Testis (tissue), 3 donors: ENCODE results near the gene KLK14. TPM values are rescaled to one million over a fixed set of nuclear protein-coding genes. Genes with fewer than 3 reads are reported as not detected.

Source experiments
- DNase-seq: peaks from one replicate; pipeline ENCODE4 v3.0.0-alpha.2; 2019
- H3K27ac ChIP-seq, 2 donors: fragments of 200-600 bp; sonication (generic); one replicate each; pipeline ENCODE4 v1.5.1; 2019
- H3K27me3 ChIP-seq: fragments of 200-600 bp; sonication (generic); one replicate; pipeline ENCODE4 v1.5.1; 2019
- H3K36me3 ChIP-seq: fragments of 200-600 bp; sonication (generic); one replicate; pipeline ENCODE4 v1.5.1; 2017; ENCODE audit warnings: low read depth; ENCODE audit errors: missing control alignments
- H3K4me1 ChIP-seq: fragments of 200-600 bp; sonication (generic); one replicate; pipeline ENCODE4 v1.5.1; 2019
- H3K4me3 ChIP-seq, 2 donors: fragments of 200-600 bp; sonication (generic); one replicate each; pipeline ENCODE4 v1.5.1; 2017 to 2019
- H3K9me3 ChIP-seq: fragments of 200-600 bp; sonication (generic); one replicate; pipeline ENCODE4 v1.5.1; 2017
- CTCF ChIP-seq, 3 experiments: fragments of 450-650 bp in 2 of 3; fragments of 200-600 bp in 1 of 3; sonication (generic) in 1 of 3; IDR thresholded peaks; one replicate each; pipeline ENCODE4 v1.5.1; 2016 to 2019; ENCODE audit warnings: antibody characterized with exemption in 3 of 3, mild to moderate bottlenecking in 2 of 3, moderate library complexity in 1 of 3
- POLR2A ChIP-seq: fragments of 450-650 bp; IDR thresholded peaks from one replicate; pipeline ENCODE4 v1.6.1; 2017; ENCODE audit warnings: antibody characterized with exemption, mild to moderate bottlenecking, moderate library complexity
- WGBS, 2 donors: methylation state at CpG; one replicate each; pipeline ENCODE4 v1.1.5; 2018; 5-methylcytosine and 5-hydroxymethylcytosine counted together
- intact Hi-C: fragments of 100-400 bp; cut with DNase I; formaldehyde crosslinking; loops from one replicate; pipeline ENCODE4 v1.15.1; 2023; ENCODE audit warnings: low total_unique reads
- polyA plus RNA-seq: library from polyadenylated mRNA; stranded (reverse); fragments of 350-450 nt; fragmentation: Illumina TruSeq; extraction: RNeasy Lipid Tissue Mini Kit (QIAGEN cat#74804); gene quantifications from one replicate; pipeline ENCODE4 v1.2.3, GENCODE V29; 2014; ENCODE audit warnings: low read depth, low replicate concordance; ENCODE audit not compliant: insufficient read depth
- total RNA-seq, 2 donors: library from RNA; depleted of rRNA; stranded (reverse); fragments of >200 nt; gene quantifications; one replicate each; pipeline ENCODE4 v1.2.3, GENCODE V29; 2016

The KLK14 gene
- total and polyA plus RNA-seq, 3 donors from 2014 or later: 0.63 to 1.4 TPM; not detected in 1

- H3K27me3 ChIP-seq: no peaks in the 10 kb centered on the region
- H3K4me1 ChIP-seq: peaks cover 35% of the 10 kb centered on the region
- WGBS, 2 donors: 65 to 85% methylated on average over 20 to 49 of the region's 49 CpGs
- H3K36me3 ChIP-seq: no peaks in the 10 kb centered on the region
- H3K27ac ChIP-seq: no peak overlapping the region
- peak overlapping the region; percentile 21 to 26 for H3K4me3 ChIP-seq
- no peaks in the 10 kb centered on the region for H3K9me3 ChIP-seq
- intact Hi-C loops: no loop called here
- peak; percentile 60 for DNase-seq
- no peak for TF ChIP-seq POLR2A
- no peak for TF ChIP-seq CTCF (IDR thresholded peaks at IDR 0.05)
Observed at GRCh38 chr19:51103926-51104341, 21.2 kb upstream of the KLK14 start.

- Histone ChIP-seq H3K36me3 (no peaks in the 10 kb centered on the region), H3K9me3 (no peaks in the 10 kb centered on the region), H3K4me3 (no peak overlapping the region), H3K4me1 (peaks cover 33% of the 10 kb centered on the region), H3K27ac (no peak overlapping the region), H3K27me3 (no peaks in the 10 kb centered on the region)
- intact Hi-C loops: no loop called here
- DNase-seq: no peak
- TF ChIP-seq POLR2A (no peak), CTCF (IDR thresholded peaks at IDR 0.05) (no peak)
- 76 to 82% methylated on average over 7 of the region's 7 CpGs for WGBS, 2 donors
Observed at GRCh38 chr19:51102991-51103390, 20.3 kb upstream of the KLK14 start.

DNA sequence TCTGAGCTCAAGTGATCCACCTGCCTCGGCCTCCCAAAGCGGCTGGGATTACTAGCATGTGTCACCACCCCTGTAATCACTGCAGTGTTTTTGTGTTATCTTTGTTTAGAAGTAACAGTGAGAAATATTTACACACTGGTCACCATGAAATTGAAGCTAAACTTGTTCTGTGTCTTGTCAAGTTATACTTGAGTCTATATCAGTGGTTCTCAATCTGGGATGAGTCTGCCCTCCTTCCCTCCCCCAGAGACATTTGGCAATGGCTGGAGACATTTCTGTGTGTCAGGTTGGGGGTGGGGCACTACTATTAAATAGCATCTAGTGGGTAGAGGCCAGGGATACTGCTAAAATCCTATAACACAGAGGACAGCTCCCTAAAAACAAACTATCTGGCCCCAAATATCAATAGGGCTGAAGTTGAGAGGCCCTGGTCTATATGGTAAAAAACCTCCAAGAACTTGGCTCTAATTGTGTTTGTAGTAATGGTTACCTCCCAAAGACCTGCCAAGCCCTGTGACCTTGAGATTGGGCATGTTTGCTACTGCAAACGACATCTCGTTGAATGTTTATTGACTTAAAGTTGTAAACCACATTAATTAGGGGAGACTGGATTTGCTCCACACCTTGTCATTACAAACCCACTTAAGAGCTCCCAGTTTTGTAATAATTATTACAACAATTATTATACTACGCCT, 18.6 kb upstream of the KLK14 start:
- DNase-seq: no peak
- no peak for TF ChIP-seq CTCF (IDR thresholded peaks at IDR 0.05)
- H3K27me3 ChIP-seq: no peaks in the 10 kb centered on the region
- peak overlapping the region in 1 of 2 donors; percentile 36 for H3K27ac ChIP-seq
- H3K9me3 ChIP-seq: no peaks in the 10 kb centered on the region
- intact Hi-C loops: no loop called here
- no peak overlapping the region for H3K4me3 ChIP-seq
- 51 to 71% methylated on average over 5 of the region's 5 CpGs for WGBS, 2 donors
- H3K36me3 ChIP-seq: no peaks in the 10 kb centered on the region
- H3K4me1 ChIP-seq: peaks cover 24% of the 10 kb centered on the region

DNA sequence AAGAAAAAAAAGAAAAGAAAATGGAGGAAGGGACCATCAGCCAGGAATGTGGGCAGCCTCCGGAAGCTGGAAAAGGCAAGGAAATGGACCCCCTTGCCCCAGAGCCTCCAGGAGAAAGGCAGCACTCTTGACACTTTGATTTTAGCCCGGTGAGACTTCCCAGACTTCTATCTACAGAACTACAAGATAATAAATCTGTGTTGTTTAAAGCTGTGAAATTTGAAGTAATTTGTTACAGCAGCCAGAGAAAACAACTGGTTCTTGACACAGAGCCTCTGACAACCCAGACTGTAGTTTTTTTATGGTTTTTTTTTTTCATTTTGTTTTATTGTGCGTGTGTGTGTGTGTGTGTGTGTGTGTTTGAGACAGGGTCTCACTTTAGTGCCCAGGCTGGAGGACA, 17.9 kb upstream of the KLK14 start:
- no peaks in the 10 kb centered on the region for H3K9me3 ChIP-seq
- H3K4me3 ChIP-seq: no peak overlapping the region
- intact Hi-C loops: no loop called here
- no peaks in the 10 kb centered on the region for H3K36me3 ChIP-seq
- H3K27me3 ChIP-seq: no peaks in the 10 kb centered on the region
- peaks cover 24% of the 10 kb centered on the region for H3K4me1 ChIP-seq
- H3K27ac ChIP-seq: peak overlapping the region in 1 of 2 donors; percentile 36
- WGBS, 2 donors: 47 to 60% methylated on average over 3 of the region's 3 CpGs
- TF ChIP-seq POLR2A: no peak
- DNase-seq: no peak

GRCh38 chr19:51099047-51099382, 16.3 kb upstream of the KLK14 start:
- intact Hi-C loops: no loop called here
- peak overlapping the region in 1 of 2 donors; percentile 36 for H3K27ac ChIP-seq
- no peaks in the 10 kb centered on the region for H3K36me3 ChIP-seq
- H3K27me3 ChIP-seq: no peaks in the 10 kb centered on the region
- peak overlapping the region; percentile 6 to 23 for H3K4me3 ChIP-seq
- DNase-seq: no peak
- WGBS, 2 donors: 51 to 57% methylated on average over 17 to 22 of the region's 22 CpGs
- TF ChIP-seq CTCF (IDR thresholded peaks at IDR 0.05): no peak
- no peak for TF ChIP-seq POLR2A
- H3K4me1 ChIP-seq: peaks cover 28% of the 10 kb centered on the region
- no peaks in the 10 kb centered on the region for H3K9me3 ChIP-seq
